ENCODE data around the gene ZNF407. TPM values are rescaled to one million over a fixed set of nuclear protein-coding genes. Genes with fewer than 3 reads are reported as not detected.

Gene ZNF407
- total RNA-seq, 2 experiments from 2014 or later = 11.7 to 13.4 TPM

GRCh38 chr18:75109319-75109691 lies 511.6 kb downstream of the ZNF407 start:
- H3K9me3 Mint-ChIP-seq = no peaks in the 10 kb centered on the region
- POLR2A ChIA-PET = no interaction called here
- CTCF ChIA-PET = no interaction called here
- DNase-seq = no peak
- no peaks in the 10 kb centered on the region for H3K4me1 Mint-ChIP-seq
- H3K27me3 Mint-ChIP-seq = no peaks in the 10 kb centered on the region
- no peaks in the 10 kb centered on the region for H3K36me3 Mint-ChIP-seq (ENCODE audit: low read depth)
- no peak overlapping the region for H3K4me3 Mint-ChIP-seq
- no peak overlapping the region for H3K27ac Mint-ChIP-seq

- POLR2A ChIA-PET = no interaction called here
These were observed 512.1 kb downstream of the ZNF407 start for GRCh38 chr18:75109819-75110218.

GRCh38 chr18:75110311-75110710 lies 512.6 kb downstream of the ZNF407 start:
- H3K4me1 Mint-ChIP-seq = no peaks in the 10 kb centered on the region
- no peaks in the 10 kb centered on the region for H3K9me3 Mint-ChIP-seq
- ChIA-PET POLR2A (no interaction called here), CTCF (no interaction called here)
- no peaks in the 10 kb centered on the region for H3K36me3 Mint-ChIP-seq (ENCODE audit: low read depth)
- H3K27me3 Mint-ChIP-seq = no peaks in the 10 kb centered on the region
- no peak overlapping the region for H3K4me3 Mint-ChIP-seq
- H3K27ac Mint-ChIP-seq = no peak overlapping the region
- no peak for DNase-seq

More at GRCh38 chr18:75109819-75110218, 512.1 kb downstream of the ZNF407 start:
- Mint-ChIP-seq H3K4me3 (no peak overlapping the region), H3K27ac (no peak overlapping the region), H3K4me1 (no peaks in the 10 kb centered on the region), H3K36me3 (ENCODE audit: low read depth) (no peaks in the 10 kb centered on the region), H3K27me3 (no peaks in the 10 kb centered on the region), H3K9me3 (no peaks in the 10 kb centered on the region)
- DNase-seq = no peak
- CTCF ChIA-PET = no interaction called here

GRCh38 chr18:75110846-75111415 lies 513.3 kb downstream of the ZNF407 start:
- ChIA-PET POLR2A (no interaction called here), CTCF (no interaction called here)
- no peak for DNase-seq
- Mint-ChIP-seq H3K4me1 (no peaks in the 10 kb centered on the region), H3K4me3 (no peak overlapping the region), H3K9me3 (no peaks in the 10 kb centered on the region), H3K36me3 (ENCODE audit: low read depth) (no peaks in the 10 kb centered on the region), H3K27ac (no peak overlapping the region), H3K27me3 (no peaks in the 10 kb centered on the region)

GRCh38 chr18:75111760-75112159 lies 514.1 kb downstream of the ZNF407 start:
- no peak for DNase-seq
- ChIA-PET POLR2A (no interaction called here), CTCF (no interaction called here)
- Mint-ChIP-seq H3K27ac (no peak overlapping the region), H3K27me3 (no peaks in the 10 kb centered on the region), H3K4me1 (no peaks in the 10 kb centered on the region), H3K36me3 (ENCODE audit: low read depth) (no peaks in the 10 kb centered on the region), H3K4me3 (no peak overlapping the region), H3K9me3 (no peaks in the 10 kb centered on the region)

- POLR2A ChIA-PET = no interaction called here
- CTCF ChIA-PET = no interaction called here
These were observed 514.8 kb downstream of the ZNF407 start for GRCh38 chr18:75112186-75113096.

GRCh38 chr18:75113455-75113854 lies 515.8 kb downstream of the ZNF407 start:
- no peaks in the 10 kb centered on the region for H3K9me3 Mint-ChIP-seq
- H3K4me1 Mint-ChIP-seq = no peaks in the 10 kb centered on the region
- H3K36me3 Mint-ChIP-seq (ENCODE audit: low read depth) = no peaks in the 10 kb centered on the region
- POLR2A ChIA-PET = no interaction called here
- CTCF ChIA-PET = no interaction called here
- H3K27me3 Mint-ChIP-seq = peaks cover 2% of the 10 kb centered on the region
- DNase-seq = no peak
- no peak overlapping the region for H3K4me3 Mint-ChIP-seq
- no peak overlapping the region for H3K27ac Mint-ChIP-seq

More at GRCh38 chr18:75112186-75113096, 514.8 kb downstream of the ZNF407 start:
- Mint-ChIP-seq H3K27ac (no peak overlapping the region), H3K9me3 (no peaks in the 10 kb centered on the region), H3K4me1 (no peaks in the 10 kb centered on the region), H3K4me3 (no peak overlapping the region), H3K27me3 (peaks cover 2% of the 10 kb centered on the region), H3K36me3 (ENCODE audit: low read depth) (no peaks in the 10 kb centered on the region)
- DNase-seq = no peak

GRCh38 chr18:75114231-75114764 lies 516.6 kb downstream of the ZNF407 start:
- H3K27me3 Mint-ChIP-seq = peaks cover 2% of the 10 kb centered on the region
- CTCF ChIA-PET = no interaction called here
- no peak for DNase-seq
- POLR2A ChIA-PET = no interaction called here
- H3K36me3 Mint-ChIP-seq (ENCODE audit: low read depth) = no peaks in the 10 kb centered on the region
- H3K9me3 Mint-ChIP-seq = no peaks in the 10 kb centered on the region
- H3K4me3 Mint-ChIP-seq = no peak overlapping the region
- H3K4me1 Mint-ChIP-seq = no peaks in the 10 kb centered on the region
- H3K27ac Mint-ChIP-seq = no peak overlapping the region

Other genes with a start within 250 kb of the ZNF407 start
- not detected for gene DIPK1C, start 140.6 kb upstream of the ZNF407 start, total RNA-seq
- gene CNDP2, start 101.5 kb upstream of the ZNF407 start, total RNA-seq = 100 to 1,000 TPM; 141 to 143 TPM
- gene CNDP1, start 63.4 kb upstream of the ZNF407 start, total RNA-seq = not detected